Activated CD8-positive, alpha-beta T cell treated with anti-CD3 and anti-CD28 coated beads for 36 hours (primary cell): Measurements from ENCODE around the gene ANP32B. TPM values are rescaled to one million over a fixed set of nuclear protein-coding genes. Genes with fewer than 3 reads are reported as not detected.
"Not testable (repeated sequence)": the region's sequence is repeated elsewhere in the genome, so short reads cannot be mapped to it uniquely, and the experiment has no call there.

Experiments used
- ATAC-seq: fragments of 200-7000 bp; cut with Tn5 transposase; one replicate; pipeline ENCODE4 v1.10.0; 2021; ENCODE audit warnings: mild to moderate bottlenecking, moderate library complexity
- CTCF ChIA-PET: fragments of 350-600 bp; sonication (Branson Sonifier 250); formaldehyde crosslinking; loops from one replicate; lab custom pipeline; 2021; ENCODE audit warnings: antibody characterized with exemption; lab: Charles Lee
- POLR2A ChIA-PET: fragments of 350-600 bp; sonication (Branson Sonifier 250); formaldehyde crosslinking; loops from one replicate; lab custom pipeline; 2021; ENCODE audit warnings: antibody characterized with exemption; lab: Charles Lee
- DNase-seq: peaks from one replicate; pipeline ENCODE4 v3.0.0-alpha.2; 2020
- H3K27ac Mint-ChIP-seq: one replicate; pipeline ENCODE4 v1.8.0; 2021; ENCODE audit warnings: mild to moderate bottlenecking, mixed read lengths
- H3K27me3 Mint-ChIP-seq: one replicate; pipeline ENCODE4 v1.8.0; 2021; ENCODE audit warnings: mixed read lengths
- H3K36me3 Mint-ChIP-seq: one replicate; pipeline ENCODE4 v1.8.0; 2021; ENCODE audit warnings: low read depth, mixed read lengths
- H3K4me1 Mint-ChIP-seq: one replicate; pipeline ENCODE4 v1.8.0; 2021; ENCODE audit warnings: low read depth, mixed read lengths
- H3K4me3 Mint-ChIP-seq: one replicate; pipeline ENCODE4 v1.8.0; 2021; ENCODE audit warnings: mild to moderate bottlenecking, moderate library complexity, mixed read lengths
- H3K9me3 Mint-ChIP-seq: one replicate; pipeline ENCODE4 v1.8.0; 2021; ENCODE audit warnings: mixed read lengths
- CTCF ChIP-seq: fragments of 200-600 bp; IDR thresholded peaks from one replicate; pipeline ENCODE4 v1.8.0; 2022; ENCODE audit warnings: antibody characterized with exemption, mild to moderate bottlenecking
- intact Hi-C: fragments of 100-400 bp; cut with micrococcal nuclease; formaldehyde crosslinking; loops from one replicate; pipeline ENCODE4 v1.10.0; 2022
- total RNA-seq, 2 experiments: library from RNA; stranded (reverse); gene quantifications; one replicate each; pipeline ENCODE4 v1.2.3, GENCODE V29; 2021

ANP32B gene
- total RNA-seq, 2 experiments from 2014 or later, result 374 to 389 TPM

- peaks cover 78% of the 10 kb centered on the region for H3K36me3 Mint-ChIP-seq
- no peak for DNase-seq
- no peak for ATAC-seq
- POLR2A ChIA-PET, result interaction anchor here (1.0 to 1.4 kb wide), 2 partner anchors 13 to 21 kb away, joined by 3 to 5 read pairs; no protein-coding TSS in a partner anchor
- TF ChIP-seq CTCF, result no peak
- CTCF ChIA-PET, result interaction anchor here (1.0 to 1.4 kb wide), 2 partner anchors 23 to 87 kb away, joined by 3 to 5 read pairs; no protein-coding TSS in a partner anchor
- H3K4me3 Mint-ChIP-seq, result no peak overlapping the region
- no peaks in the 10 kb centered on the region for H3K27me3 Mint-ChIP-seq
- peak overlapping the region; percentile 18 for H3K27ac Mint-ChIP-seq
- H3K9me3 Mint-ChIP-seq, result no peaks in the 10 kb centered on the region
- peaks cover 21% of the 10 kb centered on the region for H3K4me1 Mint-ChIP-seq
- intact Hi-C loops, result no loop called here
Observed at GRCh38 chr9:98011122-98011521, 28.0 kb downstream of the ANP32B start.

GRCh38 chr9:98016137-98016680 is 33.1 kb downstream of the ANP32B start:
- peak overlapping the region; percentile 18 for H3K27ac Mint-ChIP-seq
- no peaks in the 10 kb centered on the region for H3K9me3 Mint-ChIP-seq
- peaks cover 2% of the 10 kb centered on the region for H3K4me1 Mint-ChIP-seq
- CTCF ChIA-PET, result interaction anchor here (1.3 to 3.2 kb wide), 3 partner anchors 18 to 94 kb away, joined by 3 to 17 read pairs (median 8); partner anchors contain the start of gene TRMO
- ATAC-seq (no peak), DNase-seq (no peak)
- no peak overlapping the region for H3K4me3 Mint-ChIP-seq
- intact Hi-C loops, result no loop called here
- no peaks in the 10 kb centered on the region for H3K27me3 Mint-ChIP-seq
- H3K36me3 Mint-ChIP-seq, result peaks cover 56% of the 10 kb centered on the region
- no peak for TF ChIP-seq CTCF
- POLR2A ChIA-PET, result interaction anchor here (0.7 to 1.4 kb wide), 3 partner anchors 10 to 301 kb away, joined by 3 to 6 read pairs (median 3); partner anchors contain the start of gene ANP32B

GRCh38 chr9:98017306-98017705 is 34.2 kb downstream of the ANP32B start:
- no peak for TF ChIP-seq CTCF
- no peak overlapping the region for H3K4me3 Mint-ChIP-seq
- no peak for ATAC-seq
- no peak for DNase-seq
- H3K27ac Mint-ChIP-seq, result no peak overlapping the region
- POLR2A ChIA-PET, result interaction anchor here (0.6 to 2.4 kb wide), 5 partner anchors 9 to 35 kb away, joined by 3 to 6 read pairs (median 5); partner anchors contain the start of gene ANP32B
- H3K4me1 Mint-ChIP-seq, result peaks cover 2% of the 10 kb centered on the region
- no peaks in the 10 kb centered on the region for H3K9me3 Mint-ChIP-seq
- CTCF ChIA-PET, result interaction anchor here (0.9 to 4.7 kb wide), 3 partner anchors 14 to 63 kb away, joined by 3 to 21 read pairs (median 3); no protein-coding TSS in a partner anchor
- peaks cover 49% of the 10 kb centered on the region for H3K36me3 Mint-ChIP-seq
- no peaks in the 10 kb centered on the region for H3K27me3 Mint-ChIP-seq
- intact Hi-C loops, result no loop called here

- intact Hi-C loops, result no loop called here
- no peak for TF ChIP-seq CTCF
- DNase-seq, result no peak
- ATAC-seq, result no peak
- Mint-ChIP-seq H3K4me1 (peaks cover 2% of the 10 kb centered on the region), H3K27me3 (no peaks in the 10 kb centered on the region), H3K36me3 (peaks cover 44% of the 10 kb centered on the region), H3K4me3 (no peak overlapping the region), H3K27ac (no peak overlapping the region), H3K9me3 (no peaks in the 10 kb centered on the region)
- ChIA-PET POLR2A (interaction anchor here (1.1 to 2.4 kb wide), 2 partner anchors 10 to 12 kb away, joined by 5 to 6 read pairs; no protein-coding TSS in a partner anchor), CTCF (interaction anchor here (0.7 to 4.7 kb wide), 3 partner anchors 16 to 95 kb away, joined by 3 to 21 read pairs (median 4); no protein-coding TSS in a partner anchor)
Observed at GRCh38 chr9:98018347-98018746, 35.2 kb downstream of the ANP32B start.

- H3K27me3 Mint-ChIP-seq, result no peaks in the 10 kb centered on the region
- CTCF ChIA-PET, result interaction anchor here (1.1 to 4.7 kb wide), 3 partner anchors 13 to 26 kb away, joined by 4 to 21 read pairs (median 4); no protein-coding TSS in a partner anchor
- POLR2A ChIA-PET, result interaction anchor here (1.1 to 2.4 kb wide), 2 partner anchors 11 to 64 kb away, joined by 3 to 6 read pairs; no protein-coding TSS in a partner anchor
- H3K9me3 Mint-ChIP-seq, result no peaks in the 10 kb centered on the region
- H3K4me1 Mint-ChIP-seq, result peaks cover 2% of the 10 kb centered on the region
- no peak for DNase-seq
- H3K27ac Mint-ChIP-seq, result no peak overlapping the region
- H3K36me3 Mint-ChIP-seq, result peaks cover 38% of the 10 kb centered on the region
- intact Hi-C loops, result no loop called here
- no peak for ATAC-seq
- no peak for TF ChIP-seq CTCF
- no peak overlapping the region for H3K4me3 Mint-ChIP-seq
Observed at GRCh38 chr9:98019098-98019497, 36.0 kb downstream of the ANP32B start.

- ATAC-seq, H3K9me3 Mint-ChIP-seq, H3K27ac Mint-ChIP-seq, DNase-seq, intact Hi-C loops, H3K27me3 Mint-ChIP-seq, H3K4me3 Mint-ChIP-seq, H3K4me1 Mint-ChIP-seq: not testable (repeated sequence)
- H3K36me3 Mint-ChIP-seq, result peaks cover 36% of the 10 kb centered on the region
- CTCF ChIA-PET, result interaction anchor here (1.1 to 4.7 kb wide), 3 partner anchors 13 to 25 kb away, joined by 4 to 21 read pairs (median 5); no protein-coding TSS in a partner anchor
- POLR2A ChIA-PET, result interaction anchor here (0.6 to 2.4 kb wide), 5 partner anchors 8 to 96 kb away, joined by 3 to 6 read pairs (median 3); no protein-coding TSS in a partner anchor
Observed at GRCh38 chr9:98019869-98020268, 36.7 kb downstream of the ANP32B start.
